ENCODE measurements around the gene CAB39L. TPM values are rescaled to one million over a fixed set of nuclear protein-coding genes. Genes with fewer than 3 reads are reported as not detected.

CAB39L gene
- total and polyA plus RNA-seq, 12 donors = 7.1 to 33.2 (median 16.9) TPM

GRCh38 chr13:49308097-49308875, 135.6 kb downstream of the CAB39L start:
- H3K4me3 ChIP-seq = no peak overlapping the region
- no peak for TF ChIP-seq CTCF (IDR thresholded peaks at IDR 0.05)
- 42% methylated on average over 7 of the region's 7 CpGs for WGBS, 2 donors
- H3K27ac ChIP-seq = peak overlapping the region; percentile 21 to 85 (median 74)
- H3K9me3 ChIP-seq = no peaks in the 10 kb centered on the region
- DNase-seq = peak; percentile 71 to 74
- peak; percentile 85 to 94 (median 91) for ATAC-seq
- peaks cover 0 to 17% (median 0%) of the 10 kb centered on the region in 9 donors for H3K36me3 ChIP-seq
- H3K4me1 ChIP-seq = peaks cover 9 to 40% (median 29%) of the 10 kb centered on the region in 9 donors
- intact Hi-C loops (cut with DNase I) = loop anchor here in 3 of 10 donors (10.0 kb wide), 2 partner anchors 97 to 127 kb away; no protein-coding TSS in a partner anchor
- no peaks in the 10 kb centered on the region for H3K27me3 ChIP-seq

- H3K4me1 ChIP-seq = peaks cover 9 to 43% (median 31%) of the 10 kb centered on the region in 9 donors
- H3K36me3 ChIP-seq = peaks cover 0 to 17% (median 0%) of the 10 kb centered on the region in 9 donors
- intact Hi-C loops (cut with DNase I) = loop anchor here in 3 of 10 donors (10.0 kb wide), 2 partner anchors 97 to 127 kb away; no protein-coding TSS in a partner anchor
- DNase-seq = no peak
- H3K27me3 ChIP-seq = no peaks in the 10 kb centered on the region
- H3K9me3 ChIP-seq = no peaks in the 10 kb centered on the region
- H3K4me3 ChIP-seq = no peak overlapping the region
- peak overlapping the region in 9 of 10 donors; percentile 21 to 85 (median 78) for H3K27ac ChIP-seq
- WGBS, 2 donors = 80 to 82% methylated on average over 6 of the region's 6 CpGs
- TF ChIP-seq CTCF (IDR thresholded peaks at IDR 0.05) = no peak
- ATAC-seq = peak in 6 of 8 donors; percentile 12 to 45 (median 20)
Observed at GRCh38 chr13:49307365-49307764, 136.5 kb downstream of the CAB39L start.

GRCh38 chr13:49305792-49306425, 138.0 kb downstream of the CAB39L start:
- H3K27me3 ChIP-seq = no peaks in the 10 kb centered on the region
- H3K9me3 ChIP-seq = no peaks in the 10 kb centered on the region
- ATAC-seq (no peak), DNase-seq (no peak)
- TF ChIP-seq CTCF (IDR thresholded peaks at IDR 0.05) = no peak
- H3K4me3 ChIP-seq = no peak overlapping the region
- H3K36me3 ChIP-seq = peaks cover 0 to 12% (median 0%) of the 10 kb centered on the region in 9 donors
- intact Hi-C loops (cut with DNase I) = loop anchor here in 3 of 10 donors (10.0 kb wide), 2 partner anchors 99 to 129 kb away; no protein-coding TSS in a partner anchor
- peak overlapping the region in 4 of 10 donors; percentile 9 to 23 (median 10) for H3K27ac ChIP-seq
- 82 to 84% methylated on average over 15 of the region's 15 CpGs for WGBS, 2 donors
- peaks cover 9 to 53% (median 34%) of the 10 kb centered on the region in 9 donors for H3K4me1 ChIP-seq
